HEK293 (cell line): ENCODE data around the gene C1QC.

Experiments
- CTCF ChIA-PET: fragments of 350-600 bp; formaldehyde crosslinking; extraction: SDS; loops from one replicate; lab custom pipeline; 2021; ENCODE audit warnings: antibody characterized with exemption; lab: Yijun Ruan, JAX
- POLR2A ChIA-PET: fragments of 300-600 bp; formaldehyde crosslinking; extraction: SDS; loops from one replicate; lab custom pipeline; 2020; ENCODE audit warnings: antibody characterized with exemption, inconsistent platforms; lab: Yijun Ruan, JAX
- H3K27ac ChIP-seq: fragments of 200-500 bp; sonication (Bioruptor generic); 2 replicates; pipeline ENCODE4 v1.5.1; 2014; ENCODE audit warnings: low read depth, low read length, control low read depth, inconsistent platforms; ENCODE audit errors: extremely low read depth
- H3K36me3 ChIP-seq, 2 experiments: fragments of 200-500 bp in 1 of 2; sonication (Bioruptor generic) in 1 of 2; 1 replicate in 1 of 2; 2 replicates in 1 of 2; pipeline ENCODE4 v1.5.1; 2014 to 2017; ENCODE audit warnings: inconsistent platforms in 2 of 2, low read length in 2 of 2; ENCODE audit not compliant: control insufficient read depth in 2 of 2, insufficient read depth in 1 of 2
- H3K4me1 ChIP-seq: fragments of 200-500 bp; sonication (Bioruptor generic); 2 replicates; pipeline ENCODE4 v1.5.1; 2014; ENCODE audit warnings: mild to moderate bottlenecking, low read length, inconsistent platforms; ENCODE audit not compliant: control insufficient read depth, insufficient read depth
- H3K4me3 ChIP-seq: 2 replicates; pipeline ENCODE4 v1.5.1; 2011; ENCODE audit warnings: low read depth, mild to moderate bottlenecking, control low read depth, low read length, moderate library complexity
- H3K9me3 ChIP-seq: fragments of 200-500 bp; sonication (Bioruptor generic); 2 replicates; pipeline ENCODE4 v1.5.1; 2014; ENCODE audit warnings: low read depth, low read length, inconsistent platforms; ENCODE audit not compliant: control insufficient read depth, insufficient read depth
- CTCF ChIP-seq: fragments of 450-650 bp; formaldehyde crosslinking; IDR thresholded peaks from 2 replicates; pipeline ENCODE4 v1.5.1; 2016; ENCODE audit warnings: missing biosample characterization, missing genetic modification characterization
- GLIS1 ChIP-seq: fragments of 450-650 bp; formaldehyde crosslinking; IDR thresholded peaks from 2 replicates; pipeline ENCODE4 v1.5.1; 2016; ENCODE audit warnings: missing biosample characterization, missing genetic modification characterization
- KLF9 ChIP-seq: fragments of 450-650 bp; formaldehyde crosslinking; IDR thresholded peaks from 2 replicates; pipeline ENCODE4 v1.5.1; 2016; ENCODE audit warnings: missing biosample characterization, missing genetic modification characterization, low read depth
- MEIS1 ChIP-seq: sonication (generic); formaldehyde crosslinking; IDR thresholded peaks from 2 replicates; pipeline ENCODE4 v1.8.1; 2022; ENCODE audit warnings: missing genetic modification reagents, mild to moderate bottlenecking, borderline replicate concordance
- MZF1 ChIP-seq: fragments of 450-650 bp; formaldehyde crosslinking; IDR thresholded peaks from 2 replicates; pipeline ENCODE4 v1.5.1; 2017; ENCODE audit warnings: missing biosample characterization, missing genetic modification characterization, borderline replicate concordance
- PRDM4 ChIP-seq: fragments of 450-650 bp; formaldehyde crosslinking; IDR thresholded peaks from 2 replicates; pipeline ENCODE4 v1.5.1; 2017; ENCODE audit warnings: missing biosample characterization, missing genetic modification characterization
- YY2 ChIP-seq: fragments of 450-650 bp; formaldehyde crosslinking; IDR thresholded peaks from 2 replicates; pipeline ENCODE4 v1.5.1; 2016; ENCODE audit warnings: missing biosample characterization, missing genetic modification characterization
- ZBTB17 ChIP-seq: fragments of 450-650 bp; formaldehyde crosslinking; IDR thresholded peaks from 2 replicates; pipeline ENCODE4 v1.5.1; 2016; ENCODE audit warnings: missing biosample characterization, missing genetic modification characterization
- ZFP3 ChIP-seq: fragments of 450-650 bp; formaldehyde crosslinking; IDR thresholded peaks from 2 replicates; pipeline ENCODE4 v1.5.1; 2016; ENCODE audit warnings: low read depth, missing biosample characterization, missing genetic modification characterization
- ZNF121 ChIP-seq: fragments of 450-650 bp; formaldehyde crosslinking; IDR thresholded peaks from 2 replicates; pipeline ENCODE4 v1.5.1; 2016; ENCODE audit warnings: missing biosample characterization, missing genetic modification characterization
- ZNF140 ChIP-seq: fragments of 450-650 bp; formaldehyde crosslinking; IDR thresholded peaks from 2 replicates; pipeline ENCODE4 v1.5.1; 2016; ENCODE audit warnings: missing biosample characterization, missing genetic modification characterization
- ZNF175 ChIP-seq: fragments of 450-650 bp; formaldehyde crosslinking; IDR thresholded peaks from 2 replicates; pipeline ENCODE4 v1.5.1; 2016; ENCODE audit warnings: missing biosample characterization, missing genetic modification characterization
- ZNF214 ChIP-seq: fragments of 450-650 bp; formaldehyde crosslinking; IDR thresholded peaks from 2 replicates; pipeline ENCODE4 v1.5.1; 2017; ENCODE audit warnings: missing biosample characterization, mild to moderate bottlenecking, missing genetic modification characterization, borderline replicate concordance
- ZNF311 ChIP-seq: fragments of 450-650 bp; formaldehyde crosslinking; IDR thresholded peaks from 2 replicates; pipeline ENCODE4 v1.5.1; 2017; ENCODE audit warnings: missing biosample characterization, missing genetic modification characterization, borderline replicate concordance
- ZNF394 ChIP-seq: fragments of 450-650 bp; formaldehyde crosslinking; IDR thresholded peaks from 2 replicates; pipeline ENCODE4 v1.5.1; 2016; ENCODE audit warnings: missing biosample characterization, missing genetic modification characterization, mild to moderate bottlenecking, moderate library complexity, borderline replicate concordance
- ZNF398 ChIP-seq: fragments of 450-650 bp; formaldehyde crosslinking; IDR thresholded peaks from 2 replicates; pipeline ENCODE4 v1.5.1; 2017; ENCODE audit warnings: missing biosample characterization, missing genetic modification characterization
- ZNF548 ChIP-seq: fragments of 450-650 bp; formaldehyde crosslinking; IDR thresholded peaks from 2 replicates; pipeline ENCODE4 v1.5.1; 2016; ENCODE audit warnings: missing biosample characterization, missing genetic modification characterization
- ZNF555 ChIP-seq: fragments of 450-650 bp; formaldehyde crosslinking; conservative IDR thresholded peaks from 2 replicates; pipeline ENCODE4 v1.5.1; 2017; ENCODE audit warnings: missing biosample characterization, mild to moderate bottlenecking, missing genetic modification characterization, inconsistent platforms
- ZNF561 ChIP-seq: fragments of 450-650 bp; IDR thresholded peaks from 2 replicates; pipeline ENCODE4 v1.5.1; 2018; ENCODE audit warnings: missing biosample characterization, missing genetic modification characterization, borderline replicate concordance
- ZNF610 ChIP-seq: fragments of 450-650 bp; formaldehyde crosslinking; IDR thresholded peaks from 2 replicates; pipeline ENCODE4 v1.5.1; 2016; ENCODE audit warnings: missing biosample characterization, missing genetic modification characterization, borderline replicate concordance
- ZNF654 ChIP-seq: fragments of 450-650 bp; formaldehyde crosslinking; IDR thresholded peaks from 2 replicates; pipeline ENCODE4 v1.5.1; 2016; ENCODE audit warnings: low read depth, missing biosample characterization, missing genetic modification characterization
- ZNF664 ChIP-seq: fragments of 450-650 bp; formaldehyde crosslinking; IDR thresholded peaks from 2 replicates; pipeline ENCODE4 v1.5.1; 2016; ENCODE audit warnings: missing biosample characterization, missing genetic modification characterization
- ZNF768 ChIP-seq: fragments of 450-650 bp; formaldehyde crosslinking; IDR thresholded peaks from 2 replicates; pipeline ENCODE4 v1.5.1; 2018; ENCODE audit warnings: missing biosample characterization, mild to moderate bottlenecking, missing genetic modification characterization
- ZNF830 ChIP-seq: fragments of 450-650 bp; IDR thresholded peaks from 2 replicates; pipeline ENCODE4 v1.5.0; 2018; ENCODE audit warnings: missing biosample characterization, missing genetic modification characterization, low read depth, mild to moderate bottlenecking, moderate library complexity
- ZNF843 ChIP-seq: fragments of 450-650 bp; formaldehyde crosslinking; IDR thresholded peaks from 2 replicates; pipeline ENCODE4 v1.5.1; 2016; ENCODE audit warnings: missing biosample characterization, missing genetic modification characterization
- ZXDB ChIP-seq: fragments of 450-650 bp; formaldehyde crosslinking; IDR thresholded peaks from 2 replicates; pipeline ENCODE4 v1.5.1; 2016; ENCODE audit warnings: missing biosample characterization, missing genetic modification characterization

C1QC gene

GRCh38 chr1:22662986-22663408 lies 19.6 kb downstream of the C1QC start:
- POLR2A ChIA-PET = no interaction called here
- no peak overlapping the region for H3K4me3 ChIP-seq
- H3K36me3 ChIP-seq = no peaks in the 10 kb centered on the region
- CTCF ChIA-PET = interaction anchor here (0.8 to 1.5 kb wide), 5 partner anchors 9 to 302 kb away, joined by 3 to 5 read pairs (median 3); no protein-coding TSS in a partner anchor
- H3K27ac ChIP-seq = no peak overlapping the region
- no peaks in the 10 kb centered on the region for H3K4me1 ChIP-seq
- no peaks in the 10 kb centered on the region for H3K9me3 ChIP-seq
- TF ChIP-seq ZNF843 (tag by site-specific recombination) = no peak
- TF ChIP-seq ZNF768 (tag by site-specific recombination) = 0 out of 2 replicates have a peak, but pooled peaks have one; percentile 12
- TF ChIP-seq ZNF175 = no peak
- TF ChIP-seq ZNF548 (tag by site-specific recombination) = no peak
- no peak for TF ChIP-seq MEIS1 (CRISPR knock-in tag)

GRCh38 chr1:22665752-22666151 lies 22.3 kb downstream of the C1QC start:
- ChIA-PET POLR2A (no interaction called here), CTCF (interaction anchor here (0.6 to 2.5 kb wide), 9 partner anchors 9 to 299 kb away, joined by 3 to 14 read pairs (median 5); no protein-coding TSS in a partner anchor)

More at GRCh38 chr1:22665752-22666151, 22.3 kb downstream of the C1QC start:
- TF ChIP-seq GLIS1 (tag by site-specific recombination) = 0 out of 2 replicates have a peak, but pooled peaks have one; percentile 34
- no peak for TF ChIP-seq KLF9 (tag by site-specific recombination)
- TF ChIP-seq ZNF768 (tag by site-specific recombination) = no peak
- TF ChIP-seq ZNF555 (tag by site-specific recombination) = no peak
- no peak for TF ChIP-seq PRDM4 (tag by site-specific recombination)
- no peak for TF ChIP-seq ZNF561 (tag by site-specific recombination)
- no peak for TF ChIP-seq ZNF610 (tag by site-specific recombination)
- no peak for TF ChIP-seq ZNF121 (tag by site-specific recombination)
- TF ChIP-seq YY2 (tag by site-specific recombination) = no peak
- TF ChIP-seq ZBTB17 (tag by site-specific recombination) = no peak
- TF ChIP-seq ZFP3 (tag by site-specific recombination) = no peak
- no peak for TF ChIP-seq ZNF311 (tag by site-specific recombination)
- 0 out of 2 replicates have a peak, but pooled peaks have one; percentile 45 for TF ChIP-seq CTCF (tag by site-specific recombination)
- TF ChIP-seq ZNF664 (tag by site-specific recombination) = no peak
- no peak for TF ChIP-seq ZNF140 (tag by site-specific recombination)
- TF ChIP-seq ZNF654 (tag by site-specific recombination) = peak; percentile 53
- TF ChIP-seq MZF1 (tag by site-specific recombination) = no peak
- TF ChIP-seq ZNF398 (tag by site-specific recombination) = no peak
- no peak for TF ChIP-seq ZNF214
- TF ChIP-seq ZNF548 (tag by site-specific recombination) = no peak
- no peak for TF ChIP-seq ZNF394
- TF ChIP-seq ZXDB (tag by site-specific recombination) = no peak
- no peak for TF ChIP-seq ZNF830 (tag by site-specific recombination)
- TF ChIP-seq, all 188 proteins: peak for 3
- no peaks in the 10 kb centered on the region for H3K36me3 ChIP-seq
- H3K4me1 ChIP-seq = no peaks in the 10 kb centered on the region
- no peak overlapping the region for H3K27ac ChIP-seq
- H3K4me3 ChIP-seq = no peak overlapping the region
- H3K9me3 ChIP-seq = no peaks in the 10 kb centered on the region
